ENCODE data around the gene DRD2.

The DRD2 gene

GRCh38 chr11:113505541-113506375, 30.6 kb upstream of the DRD2 start:
- TF ChIP-seq POLR2AphosphoS5 (IDR thresholded peaks at IDR 0.05; ENCODE audit: low read depth) (no peak), SPI1 (IDR thresholded peaks at IDR 0.05; ENCODE audit: borderline replicate concordance, low read depth) (no peak), GABPA (IDR thresholded peaks at IDR 0.05; ENCODE audit: low read depth) (no peak), CTCF (IDR thresholded peaks at IDR 0.05; ENCODE audit: insufficient read depth, low read length) (no peak), REST (IDR thresholded peaks at IDR 0.05; ENCODE audit: insufficient replicate concordance, low read depth) (no peak)
- no peak for DNase-seq (ENCODE audit: low read depth in 1 of 2, low spot score in 1 of 2)
- H3K27me3 ChIP-seq (ENCODE audit: insufficient read depth, poor library complexity, severe bottlenecking) = no peaks in the 10 kb centered on the region
- H3K27ac ChIP-seq (replicated peaks) = no peak overlapping the region
- no peak overlapping the region for H3K4me3 ChIP-seq (replicated peaks; ENCODE audit: insufficient read depth, low read length)

- H3K4me3 ChIP-seq (replicated peaks; ENCODE audit: insufficient read depth, low read length) = no peak overlapping the region
- H3K27ac ChIP-seq (replicated peaks) = no peak overlapping the region
- no peaks in the 10 kb centered on the region for H3K27me3 ChIP-seq (ENCODE audit: insufficient read depth, poor library complexity, severe bottlenecking)
- TF ChIP-seq SPI1 (IDR thresholded peaks at IDR 0.05; ENCODE audit: borderline replicate concordance, low read depth) (no peak), GABPA (IDR thresholded peaks at IDR 0.05; ENCODE audit: low read depth) (no peak), REST (IDR thresholded peaks at IDR 0.05; ENCODE audit: insufficient replicate concordance, low read depth) (no peak), POLR2AphosphoS5 (IDR thresholded peaks at IDR 0.05; ENCODE audit: low read depth) (no peak), CTCF (IDR thresholded peaks at IDR 0.05; ENCODE audit: insufficient read depth, low read length) (no peak)
- no peak for DNase-seq (ENCODE audit: low read depth in 1 of 2, low spot score in 1 of 2)
These were observed 29.8 kb upstream of the DRD2 start for GRCh38 chr11:113505046-113505445.

- Histone ChIP-seq H3K27ac (replicated peaks) (no peak overlapping the region), H3K27me3 (ENCODE audit: insufficient read depth, poor library complexity, severe bottlenecking) (no peaks in the 10 kb centered on the region), H3K4me3 (replicated peaks; ENCODE audit: insufficient read depth, low read length) (no peak overlapping the region)
- TF ChIP-seq REST (IDR thresholded peaks at IDR 0.05; ENCODE audit: insufficient replicate concordance, low read depth) (no peak), GABPA (IDR thresholded peaks at IDR 0.05; ENCODE audit: low read depth) (no peak), POLR2AphosphoS5 (IDR thresholded peaks at IDR 0.05; ENCODE audit: low read depth) (no peak), CTCF (IDR thresholded peaks at IDR 0.05; ENCODE audit: insufficient read depth, low read length) (no peak), SPI1 (IDR thresholded peaks at IDR 0.05; ENCODE audit: borderline replicate concordance, low read depth) (no peak)
- no peak for DNase-seq (ENCODE audit: low read depth in 1 of 2, low spot score in 1 of 2)
These were observed 29.4 kb upstream of the DRD2 start for GRCh38 chr11:113504586-113504985.

All from HL-60 (cell line).